H9 (cell line): Measurements from ENCODE around the gene CENPP. TPM values are rescaled to one million over a fixed set of nuclear protein-coding genes. Genes with fewer than 3 reads are reported as not detected.
A peak's percentile ranks its signal among the peaks of the same experiment; 100 is the strongest.

Experiments used
- DNase-seq: peaks from one replicate; pipeline ENCODE4 v3.0.0-alpha.2; 2017
- H2AFZ ChIP-seq: one replicate; pipeline ENCODE4 v1.6.1; 2013; ENCODE audit warnings: mild to moderate bottlenecking, low read length, control low read depth, moderate library complexity
- H2AK5ac ChIP-seq: 2 replicates; pipeline ENCODE4 v1.6.1; 2013; ENCODE audit warnings: low read length, control low read depth, mixed read lengths; ENCODE audit not compliant: insufficient read length
- H2BK120ac ChIP-seq: one replicate; pipeline ENCODE4 v1.6.1; 2013; ENCODE audit warnings: low read depth, mild to moderate bottlenecking, low read length, control low read depth, inconsistent platforms; ENCODE audit not compliant: poor library complexity, severe bottlenecking
- H2BK12ac ChIP-seq: 2 replicates; pipeline ENCODE4 v1.6.1; 2013; ENCODE audit warnings: low read length, control low read depth, mixed read lengths, low read depth; ENCODE audit not compliant: insufficient read length
- H2BK15ac ChIP-seq: 2 replicates; pipeline ENCODE4 v1.6.1; 2013; ENCODE audit warnings: low read depth, low read length, control low read depth
- H2BK20ac ChIP-seq: one replicate; pipeline ENCODE4 v1.6.1; 2013; ENCODE audit warnings: low read depth, mild to moderate bottlenecking, low read length, control low read depth, inconsistent platforms; ENCODE audit not compliant: poor library complexity, severe bottlenecking
- H2BK5ac ChIP-seq: 2 replicates; pipeline ENCODE4 v1.6.1; 2013; ENCODE audit warnings: low read length, control low read depth, mixed read lengths; ENCODE audit not compliant: insufficient read length
- H3K14ac ChIP-seq: 2 replicates; pipeline ENCODE4 v1.6.1; 2013; ENCODE audit warnings: low read length, control low read depth; ENCODE audit not compliant: insufficient read depth
- H3K18ac ChIP-seq: 2 replicates; pipeline ENCODE4 v1.6.1; 2013; ENCODE audit warnings: low read depth, mild to moderate bottlenecking, mixed read lengths, low read length, control low read depth; ENCODE audit not compliant: insufficient read length
- H3K23ac ChIP-seq: 2 replicates; pipeline ENCODE4 v1.6.1; 2013; ENCODE audit warnings: low read length, control low read depth, mixed read lengths, low read depth; ENCODE audit not compliant: insufficient read length
- H3K23me2 ChIP-seq: 2 replicates; pipeline ENCODE4 v1.6.1; 2013; ENCODE audit warnings: low read depth, mild to moderate bottlenecking, mixed read lengths, low read length, control low read depth; ENCODE audit not compliant: insufficient read length, poor library complexity, severe bottlenecking
- H3K27ac ChIP-seq: 2 replicates; pipeline ENCODE4 v1.5.1; 2013; ENCODE audit warnings: low read length, control low read depth, mixed read lengths, low read depth; ENCODE audit not compliant: insufficient read length
- H3K27me3 ChIP-seq: 2 replicates; pipeline ENCODE4 v1.6.1; 2013; ENCODE audit warnings: low read length, control low read depth, inconsistent platforms; ENCODE audit not compliant: insufficient read depth
- H3K4ac ChIP-seq: 2 replicates; pipeline ENCODE4 v1.6.1; 2013; ENCODE audit warnings: low read depth, mild to moderate bottlenecking, control low read depth, inconsistent platforms, low read length, moderate library complexity
- H3K4me1 ChIP-seq: 2 replicates; pipeline ENCODE4 v1.6.1; 2013; ENCODE audit warnings: low read length, control low read depth, inconsistent platforms; ENCODE audit not compliant: insufficient read depth
- H3K4me2 ChIP-seq: 2 replicates; pipeline ENCODE4 v1.6.1; 2013; ENCODE audit warnings: low read length, control low read depth, mixed read lengths; ENCODE audit not compliant: insufficient read length, insufficient read depth
- H3K56ac ChIP-seq: 2 replicates; pipeline ENCODE4 v1.6.1; 2013; ENCODE audit warnings: low read depth, mild to moderate bottlenecking, mixed read lengths, low read length, control low read depth; ENCODE audit not compliant: insufficient read length
- H3K79me1 ChIP-seq: 2 replicates; pipeline ENCODE4 v1.6.1; 2013; ENCODE audit warnings: low read depth, mild to moderate bottlenecking, moderate library complexity, low read length, control low read depth, inconsistent platforms; ENCODE audit not compliant: insufficient read depth, poor library complexity, severe bottlenecking
- H3K79me2 ChIP-seq: 2 replicates; pipeline ENCODE4 v1.6.1; 2013; ENCODE audit warnings: low read length, control low read depth, inconsistent platforms; ENCODE audit not compliant: insufficient read depth
- H3K9ac ChIP-seq: 2 replicates; pipeline ENCODE4 v1.6.1; 2013; ENCODE audit warnings: low read length, control low read depth, mixed read lengths; ENCODE audit not compliant: insufficient read length; ENCODE audit errors: extremely low read depth
- H3K9me3 ChIP-seq: one replicate; pipeline ENCODE4 v1.6.1; 2013; ENCODE audit warnings: low read depth, low read length, inconsistent platforms; ENCODE audit not compliant: control insufficient read depth
- H3T11ph ChIP-seq: one replicate; pipeline ENCODE4 v1.6.1; 2013; ENCODE audit warnings: mild to moderate bottlenecking, low read length, control low read depth, inconsistent platforms
- H4K20me1 ChIP-seq: one replicate; pipeline ENCODE4 v1.6.1; 2013; ENCODE audit not compliant: control insufficient read depth, insufficient read length, insufficient read depth
- H4K5ac ChIP-seq: 2 replicates; pipeline ENCODE4 v1.6.1; 2013; ENCODE audit warnings: low read depth, mild to moderate bottlenecking, mixed read lengths, low read length, control low read depth; ENCODE audit not compliant: insufficient read length
- H4K8ac ChIP-seq: replicated peaks from 2 replicates; pipeline ENCODE4 v1.6.1; 2013; ENCODE audit warnings: low read length, control low read depth, mixed read lengths, low read depth; ENCODE audit not compliant: insufficient read length
- H4K91ac ChIP-seq: 2 replicates; pipeline ENCODE4 v1.6.1; 2013; ENCODE audit warnings: low read depth, mild to moderate bottlenecking, moderate library complexity, mixed read lengths, low read length, control low read depth; ENCODE audit not compliant: insufficient read length
- H3K27ac Mint-ChIP-seq, 3 experiments: 2 replicates in 2 of 3; 3 replicates in 1 of 3; pipeline ENCODE4 v1.8.0; 2020 to 2021; ENCODE audit warnings: mixed read lengths in 3 of 3, mild to moderate bottlenecking in 1 of 3, moderate library complexity in 1 of 3
- H3K27me3 Mint-ChIP-seq: 2 replicates; pipeline ENCODE4 v1.8.0; 2021; ENCODE audit warnings: low read depth, mild to moderate bottlenecking, moderate library complexity, mixed read lengths
- H3K36me3 Mint-ChIP-seq, 3 experiments: 2 replicates in 2 of 3; 3 replicates in 1 of 3; pipeline ENCODE4 v1.8.0; 2020 to 2021; ENCODE audit warnings: low read depth in 3 of 3, mixed read lengths in 3 of 3; ENCODE audit not compliant: insufficient read depth in 1 of 3
- H3K4me1 Mint-ChIP-seq, 2 experiments: 2 replicates each; pipeline ENCODE4 v1.8.0; 2020; ENCODE audit warnings: mixed read lengths in 2 of 2
- H3K4me3 Mint-ChIP-seq, 2 experiments: 2 replicates in 1 of 2; 3 replicates in 1 of 2; pipeline ENCODE4 v1.8.0; 2020 to 2021; ENCODE audit warnings: mild to moderate bottlenecking in 2 of 2, mixed read lengths in 2 of 2, moderate library complexity in 1 of 2
- H3K9me3 Mint-ChIP-seq, 2 experiments: 2 replicates in 1 of 2; 3 replicates in 1 of 2; pipeline ENCODE4 v1.8.0; 2020; ENCODE audit warnings: mild to moderate bottlenecking in 2 of 2, mixed read lengths in 2 of 2, moderate library complexity in 1 of 2
- WGBS: extraction: QIAGEN DNeasy Blood & Tissue Kit; methylation state at CpG from one replicate; pipeline ENCODE4 v1.1.7; 2013; ENCODE audit warnings: missing lambda C conversion rate, low lambda C conversion rate, mixed read lengths; ENCODE audit not compliant: insufficient read length; ENCODE audit errors: extremely low coverage; 5-methylcytosine and 5-hydroxymethylcytosine counted together
- long read RNA-seq: library from polyadenylated mRNA; unstranded; transcript quantifications from one replicate; pipeline ENCODE4 v2.0.0, GENCODE V29; 2020
- total RNA-seq: library from RNA; stranded (reverse); gene quantifications from 2 replicates; pipeline ENCODE4 v1.2.1, GENCODE V29; 2021
- TF ChIP-seq, protein P1 (sequence below): fragments of 200-600 bp; sonication (generic); conservative IDR thresholded peaks from 3 replicates; pipeline ENCODE4 v1.8.0; 2021; ENCODE audit warnings: antibody characterized with exemption, mild to moderate bottlenecking

Gene CENPP
- 8.9 and 9.1 TPM in 2 replicates for total RNA-seq
- long read RNA-seq, partial matches to known transcripts: 2 of 4 reads
- long read RNA-seq, other reads (novel, unspliced or antisense): 2 of 4 reads

- peaks cover 19 to 21% of the 10 kb centered on the region in 2 experiments for H3K4me1 Mint-ChIP-seq
- H3K4me3 Mint-ChIP-seq: peak within 1 kb of the TSS; percentile 99
- Histone ChIP-seq H3K79me2 (peaks cover 6% of the 10 kb centered on the region; the same call in 1 of the 2 replicates), H3K14ac (peak within 1 kb of the TSS; percentile 100), H3K23me2 (no peaks in the 10 kb centered on the region), H2AFZ (peak within 1 kb of the TSS; percentile 99), H4K5ac (peak within 1 kb of the TSS; percentile 76), H3K4ac (no peak within 1 kb of the TSS), H3K4me1 (no peaks in the 10 kb centered on the region), H2BK120ac (no peak within 1 kb of the TSS), H2BK20ac (no peak within 1 kb of the TSS), H3T11ph (no peak within 1 kb of the TSS), H2BK5ac (peak within 1 kb of the TSS; percentile 44), H4K91ac (no peak within 1 kb of the TSS), H3K23ac (no peak within 1 kb of the TSS), H4K8ac (no peak within 1 kb of the TSS), H3K27me3 (no peaks in the 10 kb centered on the region), H3K27ac (peak within 1 kb of the TSS; percentile 68), H2BK12ac (peak within 1 kb of the TSS; percentile 93), H3K18ac (peak within 1 kb of the TSS; percentile 99), H3K9ac (peak within 1 kb of the TSS; percentile 98), H4K20me1 (no peaks in the 10 kb centered on the region), H2BK15ac (no peak within 1 kb of the TSS), H2AK5ac (no peak within 1 kb of the TSS), H3K9me3 (no peaks in the 10 kb centered on the region), H3K79me1 (no peaks in the 10 kb centered on the region), H3K4me2 (peak within 1 kb of the TSS; percentile 63), H3K56ac (no peak within 1 kb of the TSS)
- peaks cover 5 to 23% (median 18%) of the 10 kb centered on the region in 3 experiments; a peak in 6 of 7 replicates for H3K36me3 Mint-ChIP-seq
- peak within 1 kb of the TSS; percentile 99 for H3K27ac Mint-ChIP-seq
- no CpG with 5 or more reads among the region's 55 CpGs for whole genome bisulfite sequencing
- H3K27me3 Mint-ChIP-seq: no peaks in the 10 kb centered on the region; the same call in 1 of the 2 replicates
- TF ChIP-seq, protein P1, sequence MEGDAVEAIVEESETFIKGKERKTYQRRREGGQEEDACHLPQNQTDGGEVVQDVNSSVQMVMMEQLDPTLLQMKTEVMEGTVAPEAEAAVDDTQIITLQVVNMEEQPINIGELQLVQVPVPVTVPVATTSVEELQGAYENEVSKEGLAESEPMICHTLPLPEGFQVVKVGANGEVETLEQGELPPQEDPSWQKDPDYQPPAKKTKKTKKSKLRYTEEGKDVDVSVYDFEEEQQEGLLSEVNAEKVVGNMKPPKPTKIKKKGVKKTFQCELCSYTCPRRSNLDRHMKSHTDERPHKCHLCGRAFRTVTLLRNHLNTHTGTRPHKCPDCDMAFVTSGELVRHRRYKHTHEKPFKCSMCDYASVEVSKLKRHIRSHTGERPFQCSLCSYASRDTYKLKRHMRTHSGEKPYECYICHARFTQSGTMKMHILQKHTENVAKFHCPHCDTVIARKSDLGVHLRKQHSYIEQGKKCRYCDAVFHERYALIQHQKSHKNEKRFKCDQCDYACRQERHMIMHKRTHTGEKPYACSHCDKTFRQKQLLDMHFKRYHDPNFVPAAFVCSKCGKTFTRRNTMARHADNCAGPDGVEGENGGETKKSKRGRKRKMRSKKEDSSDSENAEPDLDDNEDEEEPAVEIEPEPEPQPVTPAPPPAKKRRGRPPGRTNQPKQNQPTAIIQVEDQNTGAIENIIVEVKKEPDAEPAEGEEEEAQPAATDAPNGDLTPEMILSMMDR: no peak
- DNase-seq: peak; percentile 85
- H3K9me3 Mint-ChIP-seq: no peaks in the 10 kb centered on the region; a peak in 1 of 5 replicates
Observed at GRCh38 chr9:92325269-92325990, at the start of gene CENPP, which contains the start of gene NOL8. CENPP (plus strand) TSS chr9:92325953. NOL8 (minus strand) TSS chr9:92325350; CDS start chr9:92324161, 1,189 bp downstream.
